Measurements from ENCODE around the gene COA1. TPM values are rescaled to one million over a fixed set of nuclear protein-coding genes. Genes with fewer than 3 reads are reported as not detected.

Gene COA1
- total and polyA plus RNA-seq, 9 of the 15 experiments (the other 6 are each of a cell fraction or from before 2014, with no cell fraction given) = 98.9 to 463 (median 181) TPM

DNA sequence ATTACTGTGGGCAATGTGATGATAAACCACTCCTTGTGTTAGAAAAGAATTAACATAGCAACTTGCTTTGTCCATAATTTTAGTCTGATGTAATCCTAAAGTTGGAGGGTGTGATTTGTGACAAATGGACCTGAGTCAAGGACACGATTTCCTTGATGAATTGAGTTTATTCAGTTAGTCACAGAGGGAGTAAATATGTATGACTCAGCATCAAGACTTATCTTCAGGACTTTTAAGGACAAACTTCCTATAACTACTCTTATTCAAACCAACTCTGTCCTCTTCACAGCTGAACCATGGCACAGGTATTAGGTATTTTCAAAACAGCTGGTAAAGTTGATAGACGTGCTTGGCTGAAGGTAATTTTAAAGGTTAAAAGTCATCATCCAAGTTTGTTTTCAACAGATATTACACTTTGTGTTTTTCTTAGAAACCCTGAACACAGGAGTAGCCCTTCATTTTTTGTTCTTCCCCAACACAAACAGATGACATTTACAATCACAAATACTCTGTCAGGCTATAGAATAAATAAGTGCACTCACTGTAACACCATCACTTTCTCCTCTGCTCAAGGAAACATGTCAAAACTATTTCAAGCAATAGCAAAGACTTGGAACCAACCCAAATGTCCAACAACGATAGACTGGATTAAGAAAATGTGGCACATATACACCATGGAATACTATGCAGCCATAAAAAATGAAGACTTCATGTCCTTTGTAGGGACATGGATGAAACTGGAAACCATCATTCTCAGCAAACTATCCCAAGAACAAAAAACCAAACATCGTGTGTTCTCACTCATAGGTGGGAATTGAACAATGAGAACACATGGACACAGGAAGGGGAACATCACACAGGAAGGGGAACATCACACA lies 54.5 kb downstream of the COA1 start (continued):
- TF ChIP-seq, protein P1, sequence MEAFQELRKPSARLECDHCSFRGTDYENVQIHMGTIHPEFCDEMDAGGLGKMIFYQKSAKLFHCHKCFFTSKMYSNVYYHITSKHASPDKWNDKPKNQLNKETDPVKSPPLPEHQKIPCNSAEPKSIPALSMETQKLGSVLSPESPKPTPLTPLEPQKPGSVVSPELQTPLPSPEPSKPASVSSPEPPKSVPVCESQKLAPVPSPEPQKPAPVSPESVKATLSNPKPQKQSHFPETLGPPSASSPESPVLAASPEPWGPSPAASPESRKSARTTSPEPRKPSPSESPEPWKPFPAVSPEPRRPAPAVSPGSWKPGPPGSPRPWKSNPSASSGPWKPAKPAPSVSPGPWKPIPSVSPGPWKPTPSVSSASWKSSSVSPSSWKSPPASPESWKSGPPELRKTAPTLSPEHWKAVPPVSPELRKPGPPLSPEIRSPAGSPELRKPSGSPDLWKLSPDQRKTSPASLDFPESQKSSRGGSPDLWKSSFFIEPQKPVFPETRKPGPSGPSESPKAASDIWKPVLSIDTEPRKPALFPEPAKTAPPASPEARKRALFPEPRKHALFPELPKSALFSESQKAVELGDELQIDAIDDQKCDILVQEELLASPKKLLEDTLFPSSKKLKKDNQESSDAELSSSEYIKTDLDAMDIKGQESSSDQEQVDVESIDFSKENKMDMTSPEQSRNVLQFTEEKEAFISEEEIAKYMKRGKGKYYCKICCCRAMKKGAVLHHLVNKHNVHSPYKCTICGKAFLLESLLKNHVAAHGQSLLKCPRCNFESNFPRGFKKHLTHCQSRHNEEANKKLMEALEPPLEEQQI (IDR thresholded peaks at IDR 0.05) = peak; percentile 27; the same call in 1 of the 2 replicates
- peak; percentile 74 for TF ChIP-seq ZNF146 (CRISPR knock-in tag; IDR thresholded peaks at IDR 0.05; ENCODE audit: unreplicated experiment)
- TF ChIP-seq SRSF9 (IDR thresholded peaks at IDR 0.05; ENCODE audit: borderline replicate concordance, low read depth, low read length) = no peak
- no peak for TF ChIP-seq SLC30A9 (CRISPR knock-in tag; IDR thresholded peaks at IDR 0.05)
- no peak for TF ChIP-seq ZNF143 (CRISPR knock-in tag; IDR thresholded peaks at IDR 0.05)
- no peak for TF ChIP-seq BHLHE40 (IDR thresholded peaks at IDR 0.05; ENCODE audit: low read length)
- TF ChIP-seq JUND (IDR thresholded peaks at IDR 0.05; ENCODE audit: borderline replicate concordance, low read depth, low read length) = peak; percentile 89
- TF ChIP-seq JUND (tag; IDR thresholded peaks at IDR 0.05; ENCODE audit: borderline replicate concordance, low read depth, low read length) = peak; percentile 86
- peak; percentile 44 for TF ChIP-seq RBM25 (IDR thresholded peaks at IDR 0.05; ENCODE audit: low read depth, low read length, severe bottlenecking)
- TF ChIP-seq, protein P2, sequence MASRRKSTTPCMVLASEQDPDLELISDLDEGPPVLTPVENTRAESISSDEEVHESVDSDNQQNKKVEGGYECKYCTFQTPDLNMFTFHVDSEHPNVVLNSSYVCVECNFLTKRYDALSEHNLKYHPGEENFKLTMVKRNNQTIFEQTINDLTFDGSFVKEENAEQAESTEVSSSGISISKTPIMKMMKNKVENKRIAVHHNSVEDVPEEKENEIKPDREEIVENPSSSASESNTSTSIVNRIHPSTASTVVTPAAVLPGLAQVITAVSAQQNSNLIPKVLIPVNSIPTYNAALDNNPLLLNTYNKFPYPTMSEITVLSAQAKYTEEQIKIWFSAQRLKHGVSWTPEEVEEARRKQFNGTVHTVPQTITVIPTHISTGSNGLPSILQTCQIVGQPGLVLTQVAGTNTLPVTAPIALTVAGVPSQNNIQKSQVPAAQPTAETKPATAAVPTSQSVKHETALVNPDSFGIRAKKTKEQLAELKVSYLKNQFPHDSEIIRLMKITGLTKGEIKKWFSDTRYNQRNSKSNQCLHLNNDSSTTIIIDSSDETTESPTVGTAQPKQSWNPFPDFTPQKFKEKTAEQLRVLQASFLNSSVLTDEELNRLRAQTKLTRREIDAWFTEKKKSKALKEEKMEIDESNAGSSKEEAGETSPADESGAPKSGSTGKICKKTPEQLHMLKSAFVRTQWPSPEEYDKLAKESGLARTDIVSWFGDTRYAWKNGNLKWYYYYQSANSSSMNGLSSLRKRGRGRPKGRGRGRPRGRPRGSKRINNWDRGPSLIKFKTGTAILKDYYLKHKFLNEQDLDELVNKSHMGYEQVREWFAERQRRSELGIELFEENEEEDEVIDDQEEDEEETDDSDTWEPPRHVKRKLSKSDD (conservative IDR thresholded peaks at IDR 0.05; ENCODE audit: low read length) = no peak
- TF ChIP-seq MYNN (IDR thresholded peaks at IDR 0.05) = peak; percentile 78; the same call in 1 of the 2 replicates
- no peak for TF ChIP-seq MYNN (CRISPR knock-in tag; IDR thresholded peaks at IDR 0.05)
- TF ChIP-seq, protein P3, sequence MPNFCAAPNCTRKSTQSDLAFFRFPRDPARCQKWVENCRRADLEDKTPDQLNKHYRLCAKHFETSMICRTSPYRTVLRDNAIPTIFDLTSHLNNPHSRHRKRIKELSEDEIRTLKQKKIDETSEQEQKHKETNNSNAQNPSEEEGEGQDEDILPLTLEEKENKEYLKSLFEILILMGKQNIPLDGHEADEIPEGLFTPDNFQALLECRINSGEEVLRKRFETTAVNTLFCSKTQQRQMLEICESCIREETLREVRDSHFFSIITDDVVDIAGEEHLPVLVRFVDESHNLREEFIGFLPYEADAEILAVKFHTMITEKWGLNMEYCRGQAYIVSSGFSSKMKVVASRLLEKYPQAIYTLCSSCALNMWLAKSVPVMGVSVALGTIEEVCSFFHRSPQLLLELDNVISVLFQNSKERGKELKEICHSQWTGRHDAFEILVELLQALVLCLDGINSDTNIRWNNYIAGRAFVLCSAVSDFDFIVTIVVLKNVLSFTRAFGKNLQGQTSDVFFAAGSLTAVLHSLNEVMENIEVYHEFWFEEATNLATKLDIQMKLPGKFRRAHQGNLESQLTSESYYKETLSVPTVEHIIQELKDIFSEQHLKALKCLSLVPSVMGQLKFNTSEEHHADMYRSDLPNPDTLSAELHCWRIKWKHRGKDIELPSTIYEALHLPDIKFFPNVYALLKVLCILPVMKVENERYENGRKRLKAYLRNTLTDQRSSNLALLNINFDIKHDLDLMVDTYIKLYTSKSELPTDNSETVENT (CRISPR knock-in tag; IDR thresholded peaks at IDR 0.05) = no peak
- TF ChIP-seq MAFK (IDR thresholded peaks at IDR 0.05; ENCODE audit: low read length) = peak; percentile 80
- peak; percentile 88 for TF ChIP-seq NFE2 (IDR thresholded peaks at IDR 0.05; ENCODE audit: low read depth)
- 0 out of 4 replicates have a peak, but pooled peaks of 1 of the 2 experiments have one; percentile 25 for TF ChIP-seq FOXK2 (conservative IDR thresholded peaks at IDR 0.05 in 1 of 2, IDR thresholded peaks at IDR 0.05 in 1 of 2; ENCODE audit: low read depth in 2 of 2)
- TF ChIP-seq ARID1B (IDR thresholded peaks at IDR 0.05) = peak; percentile 71
- no peak for TF ChIP-seq CHD4 (IDR thresholded peaks at IDR 0.05; ENCODE audit: insufficient read depth, insufficient replicate concordance, low read depth, low read length, poor library complexity, severe bottlenecking)
- no peak for TF ChIP-seq ZKSCAN1 (IDR thresholded peaks at IDR 0.05; ENCODE audit: low read depth, low read length)
- TF ChIP-seq PHF20 (IDR thresholded peaks at IDR 0.05; ENCODE audit: partially characterized antibody) = no peak
- peak; percentile 95 for TF ChIP-seq C11orf30 (IDR thresholded peaks at IDR 0.05; ENCODE audit: low read depth)
- peak; percentile 74 for TF ChIP-seq MEIS2 (IDR thresholded peaks at IDR 0.05; ENCODE audit: partially characterized antibody)
